T-helper 22 cell (primary cell): ENCODE data around the gene DRC1.

Experiments used
- DNase-seq: peaks from one replicate; pipeline ENCODE4 v3.0.0-alpha.2; 2020; ENCODE audit warnings: low read depth

Gene DRC1

GRCh38 chr2:26477911-26478253 is 76.2 kb downstream of the DRC1 start, which contains the start of gene OTOF:
TSS of gene OTOF (minus strand) at chr2:26478124.
- no peak for DNase-seq

- no peak for DNase-seq
Measured at GRCh38 chr2:26478366-26478765, 76.6 kb downstream of the DRC1 start.

GRCh38 chr2:26479131-26479788 is 77.5 kb downstream of the DRC1 start:
- no peak for DNase-seq

- DNase-seq: no peak
Measured at GRCh38 chr2:26479789-26480565, 78.3 kb downstream of the DRC1 start.

GRCh38 chr2:26480566-26481423 is 79.1 kb downstream of the DRC1 start:
- DNase-seq: no peak

GRCh38 chr2:26481706-26482105 is 80.0 kb downstream of the DRC1 start:
- no peak for DNase-seq

- DNase-seq: no peak
Measured at GRCh38 chr2:26482211-26483026, 80.7 kb downstream of the DRC1 start.

GRCh38 chr2:26483027-26483326 is 81.3 kb downstream of the DRC1 start:
- DNase-seq: no peak

- no peak for DNase-seq
Measured at GRCh38 chr2:26483516-26483915, 81.8 kb downstream of the DRC1 start.

- DNase-seq: no peak
Measured at GRCh38 chr2:26483957-26484565, 82.3 kb downstream of the DRC1 start.

- DNase-seq: no peak
Measured at GRCh38 chr2:26484579-26484978, 82.9 kb downstream of the DRC1 start.

- DNase-seq: no peak
Measured at GRCh38 chr2:26485099-26485498, 83.4 kb downstream of the DRC1 start.

GRCh38 chr2:26485725-26486418 is 84.2 kb downstream of the DRC1 start:
- no peak for DNase-seq

- no peak for DNase-seq
Measured at GRCh38 chr2:26486789-26487188, 85.1 kb downstream of the DRC1 start.

- no peak for DNase-seq
Measured at GRCh38 chr2:26487192-26487591, 85.5 kb downstream of the DRC1 start.

- DNase-seq: no peak
Measured at GRCh38 chr2:26488463-26489212, 86.9 kb downstream of the DRC1 start.

- no peak for DNase-seq
Measured at GRCh38 chr2:26489213-26489850, 87.6 kb downstream of the DRC1 start.

- no peak for DNase-seq
Measured at GRCh38 chr2:26491563-26492167, 89.9 kb downstream of the DRC1 start.

- DNase-seq: no peak
Measured at GRCh38 chr2:26492749-26493515, 91.2 kb downstream of the DRC1 start.
